ENCODE measurements around the gene IGFBP2. TPM values are rescaled to one million over a fixed set of nuclear protein-coding genes. Genes with fewer than 3 reads are reported as not detected.
A peak's percentile ranks its signal among the peaks of the same experiment; 100 is the strongest.

IGFBP2 gene
- total RNA-seq, 6 donors from 2014 or later, result 16.8 to 82.8 (median 41.9) TPM

- no peaks in the 10 kb centered on the region for H3K9me3 ChIP-seq
- no peak for ATAC-seq (ENCODE audit: low FRiP score in 2 of 2)
- no peak overlapping the region for H3K4me3 ChIP-seq
- DNase-seq, result no peak
- no peaks in the 10 kb centered on the region for H3K36me3 ChIP-seq
- TF ChIP-seq EP300 (IDR thresholded peaks at IDR 0.05), result no peak
- TF ChIP-seq POLR2A (IDR thresholded peaks at IDR 0.05), result no peak
- no peak for TF ChIP-seq CTCF (IDR thresholded peaks at IDR 0.05)
- no peak for TF ChIP-seq POLR2AphosphoS5 (IDR thresholded peaks at IDR 0.05)
- peaks cover 23 to 27% (median 25%) of the 10 kb centered on the region in 4 donors for H3K4me1 ChIP-seq
- 35 to 42% methylated on average over 6 of the region's 6 CpGs for WGBS, 2 donors
- no peak overlapping the region for H3K27ac ChIP-seq
- H3K27me3 ChIP-seq, result peaks cover 0 to 18% (median 6%) of the 10 kb centered on the region in 4 donors
These were observed 65.1 kb downstream of the IGFBP2 start for GRCh38 chr2:216698293-216698692.

GRCh38 chr2:216698895-216699294 lies 65.7 kb downstream of the IGFBP2 start:
- H3K4me1 ChIP-seq, result peaks cover 17 to 21% (median 20%) of the 10 kb centered on the region in 4 donors
- peaks cover 0 to 15% (median 4%) of the 10 kb centered on the region in 4 donors for H3K27me3 ChIP-seq
- DNase-seq, result no peak
- TF ChIP-seq POLR2AphosphoS5 (IDR thresholded peaks at IDR 0.05) (no peak), CTCF (IDR thresholded peaks at IDR 0.05) (peak in 5 of 6 experiments; percentile 40 to 74 (median 65))
- peak in 1 of 2 donors; percentile 64 for ATAC-seq (ENCODE audit: low FRiP score in 2 of 2)
- H3K36me3 ChIP-seq, result no peaks in the 10 kb centered on the region
- 17% methylated on average over 5 of the region's 5 CpGs for WGBS, 2 donors
- H3K27ac ChIP-seq, result no peak overlapping the region
- H3K9me3 ChIP-seq, result no peaks in the 10 kb centered on the region
- no peak overlapping the region for H3K4me3 ChIP-seq

GRCh38 chr2:216700088-216700567 lies 66.9 kb downstream of the IGFBP2 start:
- Histone ChIP-seq H3K4me3 (no peak overlapping the region), H3K27ac (no peak overlapping the region), H3K36me3 (no peaks in the 10 kb centered on the region), H3K4me1 (peaks cover 5 to 8% (median 7%) of the 10 kb centered on the region in 4 donors), H3K9me3 (no peaks in the 10 kb centered on the region), H3K27me3 (peaks cover 0 to 3% (median 0%) of the 10 kb centered on the region in 4 donors)
- WGBS, 2 donors, result 66 to 68% methylated on average over 7 of the region's 7 CpGs
- ATAC-seq (ENCODE audit: low FRiP score in 2 of 2), result no peak
- TF ChIP-seq CTCF (IDR thresholded peaks at IDR 0.05) (no peak), EP300 (IDR thresholded peaks at IDR 0.05) (no peak), POLR2AphosphoS5 (IDR thresholded peaks at IDR 0.05) (no peak), POLR2A (IDR thresholded peaks at IDR 0.05) (no peak)
- no peak for DNase-seq

- DNase-seq, result no peak
- H3K4me1 ChIP-seq, result peaks cover 0 to 3% (median under 1%) of the 10 kb centered on the region in 4 donors
- H3K27ac ChIP-seq, result no peak overlapping the region
- TF ChIP-seq CTCF (IDR thresholded peaks at IDR 0.05) (no peak), POLR2AphosphoS5 (IDR thresholded peaks at IDR 0.05) (no peak), POLR2A (IDR thresholded peaks at IDR 0.05) (no peak), EP300 (IDR thresholded peaks at IDR 0.05) (no peak)
- no peak overlapping the region for H3K4me3 ChIP-seq
- H3K27me3 ChIP-seq, result no peaks in the 10 kb centered on the region
- no peak for ATAC-seq (ENCODE audit: low FRiP score in 2 of 2)
- H3K36me3 ChIP-seq, result no peaks in the 10 kb centered on the region
- no peaks in the 10 kb centered on the region for H3K9me3 ChIP-seq
- 52 to 60% methylated on average over 5 of the region's 5 CpGs for WGBS, 2 donors
These were observed 67.6 kb downstream of the IGFBP2 start for GRCh38 chr2:216700781-216701180.

- Histone ChIP-seq H3K27ac (no peak overlapping the region), H3K4me1 (peaks cover 0 to 3% (median 0%) of the 10 kb centered on the region in 4 donors)
These were observed 68.3 kb downstream of the IGFBP2 start for GRCh38 chr2:216701544-216701943.

More at GRCh38 chr2:216701544-216701943, 68.3 kb downstream of the IGFBP2 start:
- no peaks in the 10 kb centered on the region for H3K27me3 ChIP-seq
- H3K36me3 ChIP-seq, result no peaks in the 10 kb centered on the region
- H3K9me3 ChIP-seq, result no peaks in the 10 kb centered on the region
- 87 to 92% methylated on average over 7 of the region's 7 CpGs for WGBS, 2 donors
- no peak for TF ChIP-seq POLR2AphosphoS5 (IDR thresholded peaks at IDR 0.05)
- TF ChIP-seq EP300 (IDR thresholded peaks at IDR 0.05), result no peak
- no peak for TF ChIP-seq CTCF (IDR thresholded peaks at IDR 0.05)
- TF ChIP-seq POLR2A (IDR thresholded peaks at IDR 0.05), result no peak
- ATAC-seq (ENCODE audit: low FRiP score in 2 of 2) (no peak), DNase-seq (no peak)
- H3K4me3 ChIP-seq, result no peak overlapping the region
